Measurements from ENCODE around the gene HHLA2. TPM values are rescaled to one million over a fixed set of nuclear protein-coding genes. Genes with fewer than 3 reads are reported as not detected.

Gene HHLA2
- total and polyA plus RNA-seq, 2 experiments from 2014 or later: not detected

- Mint-ChIP-seq H3K36me3 (ENCODE audit: low read depth) (no peaks in the 10 kb centered on the region), H3K27me3 (ENCODE audit: insufficient read depth, low read depth, poor library complexity) (no peaks in the 10 kb centered on the region), H3K4me3 (no peak overlapping the region), H3K9me3 (no peaks in the 10 kb centered on the region), H3K27ac (no peak overlapping the region), H3K4me1 (peaks cover 26% of the 10 kb centered on the region)
- no peaks in the 10 kb centered on the region for H3F3A ChIP-seq (replicated peaks; ENCODE audit: low read depth)
- H3K4me3 ChIP-seq: no peak overlapping the region
- H3K79me2 ChIP-seq (replicated peaks; ENCODE audit: insufficient read depth): no peaks in the 10 kb centered on the region
- ATAC-seq (no peak), DNase-seq (ENCODE audit: low spot score) (no peak)
- no peaks in the 10 kb centered on the region for H3K27me3 ChIP-seq (ENCODE audit: insufficient read depth)
- no peak overlapping the region for H3K27ac ChIP-seq (ENCODE audit: low read depth)
- 0 out of 2 replicates have a peak, but pooled peaks cover 11% of the 10 kb centered on the region for H3K4me1 ChIP-seq (ENCODE audit: insufficient read depth)
- H4K20me1 ChIP-seq (replicated peaks; ENCODE audit: insufficient read depth): no peaks in the 10 kb centered on the region
- no peak for TF ChIP-seq ETS1 (IDR thresholded peaks at IDR 0.05)
- no peak for TF ChIP-seq NANOG (IDR thresholded peaks at IDR 0.05; ENCODE audit: borderline replicate concordance)
- TF ChIP-seq EZH2phosphoT487 (IDR thresholded peaks at IDR 0.05; ENCODE audit: unreplicated experiment): no peak
- TF ChIP-seq, protein P1, sequence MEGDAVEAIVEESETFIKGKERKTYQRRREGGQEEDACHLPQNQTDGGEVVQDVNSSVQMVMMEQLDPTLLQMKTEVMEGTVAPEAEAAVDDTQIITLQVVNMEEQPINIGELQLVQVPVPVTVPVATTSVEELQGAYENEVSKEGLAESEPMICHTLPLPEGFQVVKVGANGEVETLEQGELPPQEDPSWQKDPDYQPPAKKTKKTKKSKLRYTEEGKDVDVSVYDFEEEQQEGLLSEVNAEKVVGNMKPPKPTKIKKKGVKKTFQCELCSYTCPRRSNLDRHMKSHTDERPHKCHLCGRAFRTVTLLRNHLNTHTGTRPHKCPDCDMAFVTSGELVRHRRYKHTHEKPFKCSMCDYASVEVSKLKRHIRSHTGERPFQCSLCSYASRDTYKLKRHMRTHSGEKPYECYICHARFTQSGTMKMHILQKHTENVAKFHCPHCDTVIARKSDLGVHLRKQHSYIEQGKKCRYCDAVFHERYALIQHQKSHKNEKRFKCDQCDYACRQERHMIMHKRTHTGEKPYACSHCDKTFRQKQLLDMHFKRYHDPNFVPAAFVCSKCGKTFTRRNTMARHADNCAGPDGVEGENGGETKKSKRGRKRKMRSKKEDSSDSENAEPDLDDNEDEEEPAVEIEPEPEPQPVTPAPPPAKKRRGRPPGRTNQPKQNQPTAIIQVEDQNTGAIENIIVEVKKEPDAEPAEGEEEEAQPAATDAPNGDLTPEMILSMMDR (conservative IDR thresholded peaks at IDR 0.05; ENCODE audit: low read depth in 2 of 2): no peak
- no peak for TF ChIP-seq EZH2 (IDR thresholded peaks at IDR 0.05; ENCODE audit: low read depth, unreplicated experiment)
- TF ChIP-seq ZNF331 (CRISPR knock-in tag; IDR thresholded peaks at IDR 0.05; ENCODE audit: low read depth): no peak
- no peak for TF ChIP-seq POLR2AphosphoS5 (IDR thresholded peaks at IDR 0.05; ENCODE audit: low read depth)
- TF ChIP-seq, protein P2, sequence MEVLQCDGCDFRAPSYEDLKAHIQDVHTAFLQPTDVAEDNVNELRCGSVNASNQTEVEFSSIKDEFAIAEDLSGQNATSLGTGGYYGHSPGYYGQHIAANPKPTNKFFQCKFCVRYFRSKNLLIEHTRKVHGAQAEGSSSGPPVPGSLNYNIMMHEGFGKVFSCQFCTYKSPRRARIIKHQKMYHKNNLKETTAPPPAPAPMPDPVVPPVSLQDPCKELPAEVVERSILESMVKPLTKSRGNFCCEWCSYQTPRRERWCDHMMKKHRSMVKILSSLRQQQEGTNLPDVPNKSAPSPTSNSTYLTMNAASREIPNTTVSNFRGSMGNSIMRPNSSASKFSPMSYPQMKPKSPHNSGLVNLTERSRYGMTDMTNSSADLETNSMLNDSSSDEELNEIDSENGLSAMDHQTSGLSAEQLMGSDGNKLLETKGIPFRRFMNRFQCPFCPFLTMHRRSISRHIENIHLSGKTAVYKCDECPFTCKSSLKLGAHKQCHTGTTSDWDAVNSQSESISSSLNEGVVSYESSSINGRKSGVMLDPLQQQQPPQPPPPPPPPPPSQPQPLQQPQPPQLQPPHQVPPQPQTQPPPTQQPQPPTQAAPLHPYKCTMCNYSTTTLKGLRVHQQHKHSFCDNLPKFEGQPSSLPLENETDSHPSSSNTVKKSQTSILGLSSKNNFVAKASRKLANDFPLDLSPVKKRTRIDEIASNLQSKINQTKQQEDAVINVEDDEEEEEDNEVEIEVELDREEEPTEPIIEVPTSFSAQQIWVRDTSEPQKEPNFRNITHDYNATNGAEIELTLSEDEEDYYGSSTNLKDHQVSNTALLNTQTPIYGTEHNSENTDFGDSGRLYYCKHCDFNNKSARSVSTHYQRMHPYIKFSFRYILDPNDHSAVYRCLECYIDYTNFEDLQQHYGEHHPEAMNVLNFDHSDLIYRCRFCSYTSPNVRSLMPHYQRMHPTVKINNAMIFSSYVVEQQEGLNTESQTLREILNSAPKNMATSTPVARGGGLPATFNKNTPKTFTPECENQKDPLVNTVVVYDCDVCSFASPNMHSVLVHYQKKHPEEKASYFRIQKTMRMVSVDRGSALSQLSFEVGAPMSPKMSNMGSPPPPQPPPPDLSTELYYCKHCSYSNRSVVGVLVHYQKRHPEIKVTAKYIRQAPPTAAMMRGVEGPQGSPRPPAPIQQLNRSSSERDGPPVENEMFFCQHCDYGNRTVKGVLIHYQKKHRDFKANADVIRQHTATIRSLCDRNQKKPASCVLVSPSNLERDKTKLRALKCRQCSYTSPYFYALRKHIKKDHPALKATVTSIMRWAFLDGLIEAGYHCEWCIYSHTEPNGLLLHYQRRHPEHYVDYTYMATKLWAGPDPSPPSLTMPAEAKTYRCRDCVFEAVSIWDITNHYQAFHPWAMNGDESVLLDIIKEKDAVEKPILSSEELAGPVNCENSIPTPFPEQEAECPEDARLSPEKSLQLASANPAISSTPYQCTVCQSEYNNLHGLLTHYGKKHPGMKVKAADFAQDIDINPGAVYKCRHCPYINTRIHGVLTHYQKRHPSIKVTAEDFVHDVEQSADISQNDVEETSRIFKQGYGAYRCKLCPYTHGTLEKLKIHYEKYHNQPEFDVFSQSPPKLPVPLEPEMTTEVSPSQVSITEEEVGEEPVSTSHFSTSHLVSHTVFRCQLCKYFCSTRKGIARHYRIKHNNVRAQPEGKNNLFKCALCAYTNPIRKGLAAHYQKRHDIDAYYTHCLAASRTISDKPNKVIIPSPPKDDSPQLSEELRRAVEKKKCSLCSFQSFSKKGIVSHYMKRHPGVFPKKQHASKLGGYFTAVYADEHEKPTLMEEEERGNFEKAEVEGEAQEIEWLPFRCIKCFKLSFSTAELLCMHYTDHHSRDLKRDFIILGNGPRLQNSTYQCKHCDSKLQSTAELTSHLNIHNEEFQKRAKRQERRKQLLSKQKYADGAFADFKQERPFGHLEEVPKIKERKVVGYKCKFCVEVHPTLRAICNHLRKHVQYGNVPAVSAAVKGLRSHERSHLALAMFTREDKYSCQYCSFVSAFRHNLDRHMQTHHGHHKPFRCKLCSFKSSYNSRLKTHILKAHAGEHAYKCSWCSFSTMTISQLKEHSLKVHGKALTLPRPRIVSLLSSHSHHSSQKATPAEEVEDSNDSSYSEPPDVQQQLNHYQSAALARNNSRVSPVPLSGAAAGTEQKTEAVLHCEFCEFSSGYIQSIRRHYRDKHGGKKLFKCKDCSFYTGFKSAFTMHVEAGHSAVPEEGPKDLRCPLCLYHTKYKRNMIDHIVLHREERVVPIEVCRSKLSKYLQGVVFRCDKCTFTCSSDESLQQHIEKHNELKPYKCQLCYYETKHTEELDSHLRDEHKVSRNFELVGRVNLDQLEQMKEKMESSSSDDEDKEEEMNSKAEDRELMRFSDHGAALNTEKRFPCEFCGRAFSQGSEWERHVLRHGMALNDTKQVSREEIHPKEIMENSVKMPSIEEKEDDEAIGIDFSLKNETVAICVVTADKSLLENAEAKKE (CRISPR knock-in tag; IDR thresholded peaks at IDR 0.05): no peak
- TF ChIP-seq CREB1 (CRISPR knock-in tag; IDR thresholded peaks at IDR 0.05; ENCODE audit: low read depth): no peak
- no peak for TF ChIP-seq JUNB (IDR thresholded peaks at IDR 0.05; ENCODE audit: unreplicated experiment)
- no peak for TF ChIP-seq REST (IDR thresholded peaks at IDR 0.05; ENCODE audit: unreplicated experiment)
- TF ChIP-seq ZNF114 (CRISPR knock-in tag; IDR thresholded peaks at IDR 0.05): no peak
- no peak for TF ChIP-seq STAT1 (IDR thresholded peaks at IDR 0.05; ENCODE audit: unreplicated experiment)
- no peak overlapping the region for H3K4me2 ChIP-seq
- no peaks in the 10 kb centered on the region for H3K36me3 ChIP-seq (ENCODE audit: insufficient read depth)
- peaks cover 4% of the 10 kb centered on the region for H3K9me2 ChIP-seq (ENCODE audit: insufficient read depth)
- no peak overlapping the region for H2AFZ ChIP-seq
These were observed 114.2 kb downstream of the HHLA2 start for GRCh38 chr3:108410531-108410984.

Data from GM23338 (cell line).